Neural cell (in vitro differentiated cells): ENCODE results near the gene ZNF10. TPM values are rescaled to one million over a fixed set of nuclear protein-coding genes. Genes with fewer than 3 reads are reported as not detected.

Experiments used
- H2AFZ ChIP-seq: fragments of 200-600, 300-800 bp; sonication (generic), shearing (Covaris generic); 2 replicates; pipeline ENCODE4 v1.6.0; 2014; ENCODE audit warnings: low read depth, mild to moderate bottlenecking, antibody characterized with exemption, low read length, moderate library complexity
- H3F3A ChIP-seq: fragments of 200-600 bp; shearing (Covaris generic); 2 replicates; pipeline ENCODE4 v1.6.1; 2016; ENCODE audit warnings: mild to moderate bottlenecking, moderate library complexity, mixed read lengths, antibody characterized with exemption, low read length; ENCODE audit not compliant: insufficient read depth, poor library complexity, severe bottlenecking
- H3K27ac ChIP-seq: fragments of 200-600, 300-800 bp; sonication (generic), shearing (Covaris generic); 2 replicates; pipeline ENCODE4 v1.5.1; 2014; ENCODE audit warnings: mild to moderate bottlenecking, low read length, moderate library complexity
- H3K27me3 ChIP-seq: fragments of 300-800, 200-600 bp; sonication (generic), shearing (Covaris generic); 2 replicates; pipeline ENCODE4 v1.6.0; 2014; ENCODE audit warnings: mild to moderate bottlenecking, low read depth, low read length, moderate library complexity; ENCODE audit not compliant: insufficient read depth
- H3K36me3 ChIP-seq: fragments of 300-800, 200-600 bp; sonication (generic), shearing (Covaris generic); 2 replicates; pipeline ENCODE4 v1.5.1; 2014; ENCODE audit warnings: mild to moderate bottlenecking, antibody characterized with exemption, low read length, moderate library complexity; ENCODE audit not compliant: insufficient read depth
- H3K4me2 ChIP-seq: fragments of 300-800, 200-600 bp; sonication (generic), shearing (Covaris generic); 2 replicates; pipeline ENCODE4 v1.6.0; 2014; ENCODE audit warnings: mild to moderate bottlenecking, low read length
- H3K4me3 ChIP-seq: fragments of 300-800, 200-600 bp; sonication (generic), shearing (Covaris generic); 2 replicates; pipeline ENCODE4 v1.5.1; 2014; ENCODE audit warnings: mild to moderate bottlenecking, low read length, moderate library complexity
- H3K79me2 ChIP-seq: fragments of 200-600 bp; shearing (Covaris generic); replicated peaks from 2 replicates; pipeline ENCODE4 v1.6.0; 2014; ENCODE audit warnings: mild to moderate bottlenecking, low read length, moderate library complexity; ENCODE audit not compliant: insufficient read depth
- H3K9ac ChIP-seq: fragments of 300-800, 200-600 bp; sonication (generic), shearing (Covaris generic); 2 replicates; pipeline ENCODE4 v1.6.1; 2016; ENCODE audit warnings: mild to moderate bottlenecking, low read length, mixed read lengths
- H3K9me2 ChIP-seq: fragments of 200-600 bp; shearing (Covaris generic); 2 replicates; pipeline ENCODE4 v1.6.1; 2016; ENCODE audit warnings: mild to moderate bottlenecking, low read length, mixed read lengths; ENCODE audit not compliant: insufficient read depth
- H3K9me3 ChIP-seq: fragments of 200-600, 300-800 bp; sonication (generic), shearing (Covaris generic); 2 replicates; pipeline ENCODE4 v1.6.1; 2016; ENCODE audit warnings: mild to moderate bottlenecking, mixed run types, low read length, moderate library complexity, mixed read lengths
- H4K20me1 ChIP-seq: fragments of 200-600 bp; shearing (Covaris generic); 2 replicates; pipeline ENCODE4 v1.6.1; 2016; ENCODE audit warnings: mild to moderate bottlenecking, mixed run types; ENCODE audit not compliant: insufficient read depth
- EP300 ChIP-seq: fragments of 450-650 bp; conservative IDR thresholded peaks from 2 replicates; pipeline ENCODE4 v1.6.1; 2014; ENCODE audit warnings: antibody characterized with exemption, mild to moderate bottlenecking, moderate library complexity; ENCODE audit not compliant: poor library complexity, severe bottlenecking
- EZH2 ChIP-seq: fragments of 200-600, 300-800 bp; shearing (Covaris generic), sonication (generic); IDR thresholded peaks from 2 replicates; pipeline ENCODE4 v1.6.1; 2014; ENCODE audit warnings: antibody characterized with exemption, low read length, borderline replicate concordance, mild to moderate bottlenecking; ENCODE audit not compliant: insufficient read depth, poor library complexity, severe bottlenecking
- MXI1 ChIP-seq: fragments of 450-650 bp; conservative IDR thresholded peaks from 2 replicates; pipeline ENCODE4 v1.6.1; 2014; ENCODE audit warnings: antibody characterized with exemption, mild to moderate bottlenecking; ENCODE audit not compliant: poor library complexity, severe bottlenecking
- POLR2AphosphoS5 ChIP-seq: IDR thresholded peaks from 2 replicates; pipeline ENCODE4 v1.6.1; 2012
- RAD21 ChIP-seq: fragments of 450-650 bp; conservative IDR thresholded peaks from 2 replicates; pipeline ENCODE4 v1.6.1; 2014; ENCODE audit warnings: antibody characterized with exemption, mild to moderate bottlenecking, moderate library complexity
- SMC3 ChIP-seq: fragments of 450-650 bp; conservative IDR thresholded peaks from 2 replicates; pipeline ENCODE4 v1.6.1; 2014; ENCODE audit warnings: antibody characterized with exemption, mild to moderate bottlenecking, moderate library complexity; ENCODE audit not compliant: poor library complexity
- TAF1 ChIP-seq: IDR thresholded peaks from 2 replicates; pipeline ENCODE4 v1.6.1; 2012; ENCODE audit warnings: low read depth
- polyA plus RNA-seq: library from polyadenylated mRNA; depleted of rRNA; stranded (reverse); fragments of >200 nt; gene quantifications from 2 replicates; pipeline ENCODE4 v1.2.3, GENCODE V29; 2014
- TF ChIP-seq, protein P1 (sequence below): fragments of 450-650 bp; IDR thresholded peaks from 2 replicates; pipeline ENCODE4 v1.5.1; 2014; ENCODE audit warnings: antibody characterized with exemption, mild to moderate bottlenecking, moderate library complexity; ENCODE audit not compliant: poor library complexity, severe bottlenecking
- TF ChIP-seq, protein P2 (sequence below): IDR thresholded peaks from 2 replicates; pipeline ENCODE4 v1.6.1; 2012; ENCODE audit warnings: borderline replicate concordance

Gene ZNF10
- polyA plus RNA-seq, 1 donor from 2014 or later = 46.5 TPM

DNA sequence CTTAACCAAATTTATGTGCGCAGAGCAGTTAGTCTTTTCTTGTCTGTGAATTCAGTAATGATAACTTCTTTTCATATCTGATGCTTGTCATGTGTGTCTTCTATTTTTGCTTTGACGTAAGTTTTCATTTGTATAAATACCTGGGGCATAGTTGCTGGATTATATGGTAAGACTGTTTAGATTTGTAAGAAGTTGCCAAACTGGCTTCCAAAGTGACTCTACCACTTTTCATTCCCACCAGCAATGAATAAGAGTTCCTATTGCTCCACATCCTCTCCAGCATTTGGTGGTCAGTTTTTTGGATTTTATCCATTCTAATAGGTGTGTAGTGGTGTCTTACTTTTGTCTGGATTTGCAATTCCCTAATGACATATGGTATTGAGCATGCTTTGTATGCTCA, 59.7 kb downstream of the ZNF10 start:
- Histone ChIP-seq H3K9me2 (no peaks in the 10 kb centered on the region), H3K9ac (no peak overlapping the region), H3F3A (no peaks in the 10 kb centered on the region), H3K27ac (no peak overlapping the region), H3K4me3 (no peak overlapping the region), H3K4me2 (no peak overlapping the region), H4K20me1 (no peaks in the 10 kb centered on the region), H3K27me3 (no peaks in the 10 kb centered on the region), H3K36me3 (peaks cover 84% of the 10 kb centered on the region), H3K9me3 (peaks cover 46% of the 10 kb centered on the region), H2AFZ (no peak overlapping the region), H3K79me2 (peaks cover 6% of the 10 kb centered on the region)
- TF ChIP-seq EP300 = no peak
- TF ChIP-seq MXI1 = no peak
- TF ChIP-seq TAF1 = no peak
- TF ChIP-seq POLR2AphosphoS5 = no peak
- TF ChIP-seq RAD21 = no peak
- no peak for TF ChIP-seq EZH2
- TF ChIP-seq, protein P1, sequence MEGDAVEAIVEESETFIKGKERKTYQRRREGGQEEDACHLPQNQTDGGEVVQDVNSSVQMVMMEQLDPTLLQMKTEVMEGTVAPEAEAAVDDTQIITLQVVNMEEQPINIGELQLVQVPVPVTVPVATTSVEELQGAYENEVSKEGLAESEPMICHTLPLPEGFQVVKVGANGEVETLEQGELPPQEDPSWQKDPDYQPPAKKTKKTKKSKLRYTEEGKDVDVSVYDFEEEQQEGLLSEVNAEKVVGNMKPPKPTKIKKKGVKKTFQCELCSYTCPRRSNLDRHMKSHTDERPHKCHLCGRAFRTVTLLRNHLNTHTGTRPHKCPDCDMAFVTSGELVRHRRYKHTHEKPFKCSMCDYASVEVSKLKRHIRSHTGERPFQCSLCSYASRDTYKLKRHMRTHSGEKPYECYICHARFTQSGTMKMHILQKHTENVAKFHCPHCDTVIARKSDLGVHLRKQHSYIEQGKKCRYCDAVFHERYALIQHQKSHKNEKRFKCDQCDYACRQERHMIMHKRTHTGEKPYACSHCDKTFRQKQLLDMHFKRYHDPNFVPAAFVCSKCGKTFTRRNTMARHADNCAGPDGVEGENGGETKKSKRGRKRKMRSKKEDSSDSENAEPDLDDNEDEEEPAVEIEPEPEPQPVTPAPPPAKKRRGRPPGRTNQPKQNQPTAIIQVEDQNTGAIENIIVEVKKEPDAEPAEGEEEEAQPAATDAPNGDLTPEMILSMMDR = no peak
- no peak for TF ChIP-seq SMC3
- TF ChIP-seq, protein P2, sequence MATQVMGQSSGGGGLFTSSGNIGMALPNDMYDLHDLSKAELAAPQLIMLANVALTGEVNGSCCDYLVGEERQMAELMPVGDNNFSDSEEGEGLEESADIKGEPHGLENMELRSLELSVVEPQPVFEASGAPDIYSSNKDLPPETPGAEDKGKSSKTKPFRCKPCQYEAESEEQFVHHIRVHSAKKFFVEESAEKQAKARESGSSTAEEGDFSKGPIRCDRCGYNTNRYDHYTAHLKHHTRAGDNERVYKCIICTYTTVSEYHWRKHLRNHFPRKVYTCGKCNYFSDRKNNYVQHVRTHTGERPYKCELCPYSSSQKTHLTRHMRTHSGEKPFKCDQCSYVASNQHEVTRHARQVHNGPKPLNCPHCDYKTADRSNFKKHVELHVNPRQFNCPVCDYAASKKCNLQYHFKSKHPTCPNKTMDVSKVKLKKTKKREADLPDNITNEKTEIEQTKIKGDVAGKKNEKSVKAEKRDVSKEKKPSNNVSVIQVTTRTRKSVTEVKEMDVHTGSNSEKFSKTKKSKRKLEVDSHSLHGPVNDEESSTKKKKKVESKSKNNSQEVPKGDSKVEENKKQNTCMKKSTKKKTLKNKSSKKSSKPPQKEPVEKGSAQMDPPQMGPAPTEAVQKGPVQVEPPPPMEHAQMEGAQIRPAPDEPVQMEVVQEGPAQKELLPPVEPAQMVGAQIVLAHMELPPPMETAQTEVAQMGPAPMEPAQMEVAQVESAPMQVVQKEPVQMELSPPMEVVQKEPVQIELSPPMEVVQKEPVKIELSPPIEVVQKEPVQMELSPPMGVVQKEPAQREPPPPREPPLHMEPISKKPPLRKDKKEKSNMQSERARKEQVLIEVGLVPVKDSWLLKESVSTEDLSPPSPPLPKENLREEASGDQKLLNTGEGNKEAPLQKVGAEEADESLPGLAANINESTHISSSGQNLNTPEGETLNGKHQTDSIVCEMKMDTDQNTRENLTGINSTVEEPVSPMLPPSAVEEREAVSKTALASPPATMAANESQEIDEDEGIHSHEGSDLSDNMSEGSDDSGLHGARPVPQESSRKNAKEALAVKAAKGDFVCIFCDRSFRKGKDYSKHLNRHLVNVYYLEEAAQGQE = no peak

DNA sequence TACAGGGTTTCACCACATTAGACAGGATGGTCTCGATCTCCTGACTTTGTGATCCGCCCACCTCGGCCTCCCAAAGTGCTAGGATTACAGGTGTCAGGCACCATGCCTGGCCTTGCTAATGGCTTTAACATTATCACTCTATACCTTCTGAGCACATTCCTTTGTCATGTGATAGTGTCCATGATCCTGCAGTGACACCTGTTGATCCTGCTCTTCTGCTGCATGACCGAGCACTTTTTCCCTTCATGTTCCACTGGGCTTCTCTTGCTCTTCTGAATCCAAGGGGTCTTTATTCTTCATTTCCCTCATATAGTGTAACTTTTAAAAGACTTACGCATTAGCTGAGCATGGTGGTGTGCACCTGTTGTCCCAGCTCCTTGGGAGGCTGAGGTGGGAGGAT, 62.4 kb downstream of the ZNF10 start:
- H3K9me2 ChIP-seq = no peaks in the 10 kb centered on the region
- H3K4me3 ChIP-seq = no peak overlapping the region
- no peak overlapping the region for H3K4me2 ChIP-seq
- no peaks in the 10 kb centered on the region for H3F3A ChIP-seq
- H2AFZ ChIP-seq = no peak overlapping the region
- no peaks in the 10 kb centered on the region for H4K20me1 ChIP-seq
- peaks cover 50% of the 10 kb centered on the region for H3K9me3 ChIP-seq
- no peak overlapping the region for H3K27ac ChIP-seq
- H3K79me2 ChIP-seq = no peaks in the 10 kb centered on the region
- no peaks in the 10 kb centered on the region for H3K27me3 ChIP-seq
- TF ChIP-seq TAF1 = no peak
- TF ChIP-seq POLR2AphosphoS5 = no peak
- TF ChIP-seq, protein P2 = no peak
- TF ChIP-seq EP300 = no peak
- H3K9ac ChIP-seq = no peak overlapping the region
- H3K36me3 ChIP-seq = peaks cover 75% of the 10 kb centered on the region
